Measurements from ENCODE around the gene CACNB4.
"Not testable (repeated sequence)": the region's sequence is repeated elsewhere in the genome, so short reads cannot be mapped to it uniquely, and the experiment has no call there.

CACNB4 gene

DNA sequence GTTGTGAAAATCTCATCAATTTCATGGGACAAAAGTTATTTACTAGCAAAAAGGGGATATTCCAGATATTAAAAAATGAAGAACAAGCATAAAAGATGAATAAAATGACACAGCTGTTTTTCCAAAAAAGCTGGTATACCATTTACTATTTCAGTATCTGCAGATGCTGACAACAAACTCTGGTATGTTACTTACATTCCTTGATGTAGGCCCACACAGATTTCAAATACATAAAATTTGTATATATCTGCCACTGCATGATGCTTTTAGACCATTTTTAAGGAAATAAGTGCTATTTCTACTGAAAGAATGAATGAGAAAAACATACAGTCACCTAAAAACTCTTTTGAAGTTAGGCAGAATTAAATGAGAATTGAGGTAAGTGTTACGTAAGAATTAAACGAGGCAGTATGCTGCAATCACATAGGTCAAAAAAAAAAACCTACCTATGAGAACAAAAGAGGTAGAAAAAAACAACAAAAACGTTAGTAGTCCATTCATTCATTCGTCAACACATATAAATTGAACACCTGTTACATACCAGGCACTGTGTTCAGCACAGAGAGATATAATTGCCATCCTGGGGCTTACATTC lies 303.1 kb downstream of the CACNB4 start:
- in situ Hi-C loops (cut with HindIII; ENCODE audit: low pct_ligation_motif_present, low sequenced_read_pairs): no loop called here
- Histone ChIP-seq H3K27ac (no peak overlapping the region), H3K4me3 (ENCODE audit: low read depth, low read length) (no peak overlapping the region), H3K27me3 (replicated peaks) (no peaks in the 10 kb centered on the region), H3K36me3 (replicated peaks) (no peaks in the 10 kb centered on the region)
- no peak for DNase-seq
- TF ChIP-seq CTCF (IDR thresholded peaks at IDR 0.05; ENCODE audit: low read depth, low read length, missing control alignments): no peak

GRCh38 chr2:151794422-151794821 lies 304.4 kb downstream of the CACNB4 start:
- H3K36me3 ChIP-seq (replicated peaks); DNase-seq; H3K27me3 ChIP-seq (replicated peaks); in situ Hi-C loops (cut with HindIII; ENCODE audit: low pct_ligation_motif_present, low sequenced_read_pairs); H3K4me3 ChIP-seq (ENCODE audit: low read depth, low read length); H3K27ac ChIP-seq: not testable (repeated sequence)

DNA sequence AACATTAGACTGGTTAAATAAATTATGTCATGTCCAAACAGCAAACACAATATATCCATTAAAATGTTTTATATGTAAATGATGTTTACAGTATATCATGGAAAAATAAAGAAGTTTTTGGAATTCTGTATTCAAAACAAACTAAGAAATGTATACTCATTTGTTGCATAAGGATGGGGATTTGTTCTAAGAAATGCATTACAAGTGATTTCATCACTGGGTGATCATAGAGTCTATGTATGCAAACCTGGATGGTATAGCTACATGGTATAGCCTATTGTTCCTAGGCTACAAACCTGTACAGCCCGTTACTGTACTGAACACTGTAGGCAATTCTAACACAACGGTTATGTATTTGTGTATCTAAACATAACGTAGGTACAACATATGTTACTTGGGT lies 305.7 kb downstream of the CACNB4 start:
- Histone ChIP-seq H3K36me3 (replicated peaks) (no peaks in the 10 kb centered on the region), H3K27ac (no peak overlapping the region), H3K4me3 (ENCODE audit: low read depth, low read length) (no peak overlapping the region), H3K27me3 (replicated peaks) (no peaks in the 10 kb centered on the region)
- DNase-seq: no peak
- in situ Hi-C loops (cut with HindIII; ENCODE audit: low pct_ligation_motif_present, low sequenced_read_pairs): no loop called here
- no peak for TF ChIP-seq CTCF (IDR thresholded peaks at IDR 0.05; ENCODE audit: low read depth, low read length, missing control alignments)

DNA sequence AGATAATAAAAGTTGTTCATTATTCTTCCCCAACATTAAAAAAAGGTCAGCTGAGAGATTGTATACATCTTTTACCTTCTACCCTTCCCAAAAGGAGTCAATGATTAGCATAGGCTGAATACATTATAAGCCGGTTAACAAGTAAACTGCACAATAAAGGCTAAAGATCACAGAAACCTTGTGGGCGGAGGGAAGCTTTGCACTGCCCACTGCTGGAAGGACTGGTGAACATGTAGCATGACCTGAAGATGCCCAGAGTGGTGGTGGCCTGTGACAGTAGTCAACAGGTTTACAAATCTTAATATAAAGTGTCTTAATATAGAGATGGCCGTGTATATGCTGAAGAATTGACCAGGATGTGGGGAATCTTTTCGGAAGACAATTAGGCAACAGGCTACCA lies 306.3 kb downstream of the CACNB4 start:
- H3K36me3 ChIP-seq (replicated peaks): no peaks in the 10 kb centered on the region
- peak; percentile 22 for TF ChIP-seq CTCF (IDR thresholded peaks at IDR 0.05; ENCODE audit: low read depth, low read length, missing control alignments)
- no peak for DNase-seq
- no peaks in the 10 kb centered on the region for H3K27me3 ChIP-seq (replicated peaks)
- H3K27ac ChIP-seq: no peak overlapping the region
- no peak overlapping the region for H3K4me3 ChIP-seq (ENCODE audit: low read depth, low read length)
- in situ Hi-C loops (cut with HindIII; ENCODE audit: low pct_ligation_motif_present, low sequenced_read_pairs): no loop called here

- H3K4me3 ChIP-seq (ENCODE audit: low read depth, low read length): no peak overlapping the region
- H3K36me3 ChIP-seq (replicated peaks): no peaks in the 10 kb centered on the region
- in situ Hi-C loops (cut with HindIII; ENCODE audit: low pct_ligation_motif_present, low sequenced_read_pairs): no loop called here
- TF ChIP-seq CTCF (IDR thresholded peaks at IDR 0.05; ENCODE audit: low read depth, low read length, missing control alignments): no peak
- no peaks in the 10 kb centered on the region for H3K27me3 ChIP-seq (replicated peaks)
- no peak for DNase-seq
- H3K27ac ChIP-seq: no peak overlapping the region
Measured at GRCh38 chr2:151791545-151791944, 307.3 kb downstream of the CACNB4 start.

DNA sequence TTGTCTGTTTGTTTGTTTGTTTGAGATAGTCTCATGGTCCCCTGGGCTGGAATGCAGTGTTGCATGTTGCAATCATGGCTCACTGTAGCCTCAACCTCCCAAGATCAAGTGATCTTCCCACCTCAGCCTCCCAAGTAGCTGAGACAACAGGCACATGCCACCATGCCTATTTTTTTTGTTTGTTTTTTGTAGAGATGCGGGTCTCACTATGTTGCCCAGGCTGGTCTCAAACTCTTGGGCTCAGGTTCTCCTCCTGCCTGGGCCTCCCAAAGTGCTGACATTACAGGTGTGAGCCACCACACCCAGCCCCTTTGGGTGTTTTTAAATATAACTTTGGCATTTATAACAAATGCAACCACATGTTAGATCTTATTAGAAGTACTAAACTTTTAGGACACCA lies 308.2 kb downstream of the CACNB4 start:
- DNase-seq: no peak
- no peaks in the 10 kb centered on the region for H3K27me3 ChIP-seq (replicated peaks)
- in situ Hi-C loops (cut with HindIII; ENCODE audit: low pct_ligation_motif_present, low sequenced_read_pairs): no loop called here
- TF ChIP-seq CTCF (IDR thresholded peaks at IDR 0.05; ENCODE audit: low read depth, low read length, missing control alignments): no peak
- H3K4me3 ChIP-seq (ENCODE audit: low read depth, low read length): no peak overlapping the region
- no peak overlapping the region for H3K27ac ChIP-seq
- no peaks in the 10 kb centered on the region for H3K36me3 ChIP-seq (replicated peaks)
